K562 (cell line): ENCODE data around the gene CASKIN2. TPM values are rescaled to one million over a fixed set of nuclear protein-coding genes. Genes with fewer than 3 reads are reported as not detected.

Source experiments
- ATAC-seq: fragments of 200-7000 bp; cut with Tn5 transposase; 3 replicates; pipeline ENCODE4 v1.9.1; 2020; ENCODE audit warnings: moderate library complexity
- BruUV-seq: library from RNA; stranded (reverse); fragments of 400-500 nt; replicated peaks from 2 replicates; lab custom pipeline; 2021; lab: Mats Ljungman, UMichigan
- CTCF ChIA-PET: fragments of 300-600 bp; formaldehyde crosslinking; extraction: SDS; loops from one replicate; lab custom pipeline; 2021; ENCODE audit warnings: low intra/inter-chr PET ratio; lab: Yijun Ruan, JAX
- POLR2A ChIA-PET: fragments of 300-600, 350-650 bp; sonication (Branson Sonifier 250); formaldehyde crosslinking; extraction: SDS; loops from one replicate; lab custom pipeline; 2021; ENCODE audit warnings: antibody characterized with exemption, inconsistent platforms; lab: Yijun Ruan, JAX
- DNase-seq, 4 experiments: peaks; one replicate each; pipeline versions ENCODE4 v3.0.0 to v3.0.0-alpha.2; 2011 to 2018; ENCODE audit warnings: low spot score in 3 of 4, mixed read lengths in 3 of 4; ENCODE audit errors: extremely low read depth in 1 of 4
- FAIRE-seq: peaks from 2 replicates; lab custom pipeline; 2011; peaks lifted over from hg19 to GRCh38; lab: Jason Lieb, UNC
- H2AFZ ChIP-seq: 2 replicates; pipeline ENCODE4 v1.6.0; 2011; ENCODE audit warnings: low read depth, low read length, control low read depth, inconsistent platforms
- H3K27ac ChIP-seq: fragments of 200-600 bp; 3 replicates; pipeline ENCODE4 v1.8.0; 2011; ENCODE audit warnings: low read depth, mild to moderate bottlenecking, control low read depth, inconsistent platforms, low read length, moderate library complexity, mixed read lengths; ENCODE audit errors: extremely low read depth
- H3K27me3 ChIP-seq, 2 experiments: fragments of 300-600 bp in 1 of 2; 2 replicates in 1 of 2; 3 replicates in 1 of 2; pipeline versions ENCODE4 v1.6.0 to v1.8.0; 2011; ENCODE audit warnings: inconsistent platforms in 2 of 2, low read length in 2 of 2, mild to moderate bottlenecking in 1 of 2, mixed read lengths in 1 of 2, moderate library complexity in 1 of 2; ENCODE audit not compliant: control insufficient read depth in 2 of 2, insufficient read depth in 2 of 2
- H3K36me3 ChIP-seq: fragments of 300-600 bp; 3 replicates; pipeline ENCODE4 v1.8.0; 2011; ENCODE audit warnings: mild to moderate bottlenecking, low read length, inconsistent platforms; ENCODE audit not compliant: control insufficient read depth, insufficient read depth
- H3K4me1 ChIP-seq, 2 experiments: fragments of 200-600 bp in 1 of 2; replicated peaks in 1 of 2; 2 replicates in 1 of 2; 3 replicates in 1 of 2; pipeline versions ENCODE4 v1.5.1 to v1.8.0; 2011; ENCODE audit warnings: inconsistent platforms in 2 of 2, low read length in 2 of 2, mild to moderate bottlenecking in 1 of 2, mixed read lengths in 1 of 2, moderate library complexity in 1 of 2; ENCODE audit not compliant: control insufficient read depth in 2 of 2, insufficient read depth in 2 of 2
- H3K4me2 ChIP-seq: 2 replicates; pipeline ENCODE4 v1.6.1; 2011; ENCODE audit warnings: low read length, control low read depth, inconsistent platforms, mixed read lengths; ENCODE audit not compliant: insufficient read depth
- H3K4me3 ChIP-seq: fragments of 200-600 bp; sonication (generic), shearing (Covaris generic); 2 replicates; pipeline ENCODE4 v1.5.1; 2016; ENCODE audit warnings: control low read depth, inconsistent platforms
- H3K79me2 ChIP-seq: fragments of 200-600 bp; 3 replicates; pipeline ENCODE4 v1.8.0; 2011; ENCODE audit warnings: low read length, inconsistent platforms; ENCODE audit not compliant: control insufficient read depth, insufficient read depth
- H3K9ac ChIP-seq, 2 experiments: 2 replicates each; pipeline versions ENCODE4 v1.6.0 to v1.6.1; 2011; ENCODE audit warnings: low read depth in 2 of 2, low read length in 2 of 2, control low read depth in 1 of 2, inconsistent platforms in 1 of 2, mild to moderate bottlenecking in 1 of 2, mixed read lengths in 1 of 2; ENCODE audit not compliant: insufficient read depth in 1 of 2
- H3K9me1 ChIP-seq: one replicate; pipeline ENCODE4 v1.6.0; 2011; ENCODE audit warnings: inconsistent platforms, mild to moderate bottlenecking, low read length, moderate library complexity; ENCODE audit not compliant: control insufficient read depth, insufficient read depth
- H3K9me3 ChIP-seq: replicated peaks from 2 replicates; pipeline ENCODE4 v1.5.1; 2011; ENCODE audit warnings: low read depth, low read length, inconsistent platforms; ENCODE audit not compliant: control insufficient read depth, insufficient read depth
- H4K20me1 ChIP-seq: replicated peaks from 2 replicates; pipeline ENCODE4 v1.6.1; 2011; ENCODE audit warnings: low read length, inconsistent platforms, mixed read lengths; ENCODE audit not compliant: control insufficient read depth, insufficient read depth
- BRD4 ChIP-seq: fragments of 200-600 bp; sonication (generic); IDR thresholded peaks from 2 replicates; pipeline ENCODE4 v1.6.1; 2017; ENCODE audit warnings: inconsistent platforms
- CSDE1 ChIP-seq, 2 experiments: fragments of 450-650 bp; IDR thresholded peaks; 2 replicates each; pipeline ENCODE4 v1.6.1; 2016; ENCODE audit warnings: mild to moderate bottlenecking in 1 of 2
- FOXP1 ChIP-seq: sonication (generic); formaldehyde crosslinking; IDR thresholded peaks from 2 replicates; pipeline ENCODE4 v1.8.0; 2022; ENCODE audit warnings: mild to moderate bottlenecking, missing genetic modification reagents
- KLF16 ChIP-seq: IDR thresholded peaks from 2 replicates; pipeline ENCODE4 v1.6.1; 2016; ENCODE audit warnings: antibody characterized with exemption
- SMARCB1 ChIP-seq: IDR thresholded peaks from 2 replicates; pipeline ENCODE4 v1.6.1; 2011; ENCODE audit warnings: improper control_type of control experiment, low read depth; ENCODE audit not compliant: insufficient read length
- ZKSCAN1 ChIP-seq: fragments of 150-350 bp; IDR thresholded peaks from 2 replicates; pipeline ENCODE4 v1.6.1; 2016; ENCODE audit warnings: low read depth, low read length
- ZNF24 ChIP-seq: fragments of 450-650 bp; IDR thresholded peaks from 2 replicates; pipeline ENCODE4 v1.6.1; 2016
- ZNF436 ChIP-seq: fragments of 250-450, 450-650 bp; sonication (Bioruptor Pico); formaldehyde crosslinking; IDR thresholded peaks from 2 replicates; pipeline ENCODE4 v1.7.0; 2020; ENCODE audit warnings: mild to moderate bottlenecking
- ZNF583 ChIP-seq: fragments of 250-450 bp; sonication (Bioruptor Pico); IDR thresholded peaks from 2 replicates; pipeline ENCODE4 v1.4.0; 2020
- ZNF696 ChIP-seq: fragments of 250-450 bp; sonication (Bioruptor Pico); conservative IDR thresholded peaks from 2 replicates; pipeline ENCODE4 v1.4.0; 2020; ENCODE audit warnings: mild to moderate bottlenecking, moderate library complexity
- WGBS: fragments of 100-300 bp; shearing (Covaris generic); methylation state at CpG from one replicate; pipeline ENCODE4 v1.1.6; 2016; ENCODE audit warnings: low coverage, mixed read lengths; ENCODE audit not compliant: insufficient coverage; ENCODE audit errors: missing lambda C conversion rate; 5-methylcytosine and 5-hydroxymethylcytosine counted together
- in situ Hi-C: fragments of 300-500 bp; cut with MboI; formaldehyde crosslinking; loops from 4 replicates; pipeline ENCODE4 v1.15.0; 2018; ENCODE audit warnings: inconsistent platforms, mixed read lengths
- intact Hi-C: fragments of 100-400 bp; cut with micrococcal nuclease; formaldehyde crosslinking; loops from 2 replicates; pipeline ENCODE4 v1.14.2; 2022
- polyA plus RNA-seq, 8 experiments: library from polyadenylated mRNA; depleted of rRNA in 4 of 8; stranded (reverse) in 5 of 8; unstranded in 3 of 8; fragments of >200 nt; fragmentation: Nextera tagmentation in 2 of 8; fragmentation: Illumina TruSeq in 1 of 8; extraction: Ambion mirVana in 2 of 8; extraction: Trizol in 1 of 8; gene quantifications; 2 replicates each; pipeline versions ENCODE4 v1.2.1 to v1.2.3, GENCODE V29; 2011 to 2014; ENCODE audit warnings: inconsistent platforms in 1 of 8, missing spikeins in 1 of 8
- total RNA-seq, 7 experiments: library from RNA; depleted of rRNA in 6 of 7; stranded (reverse); fragments of >200 nt in 6 of 7; fragmentation: Illumina TruSeq in 2 of 7; extraction: Trizol in 2 of 7; gene quantifications; 2 replicates each; pipeline versions ENCODE4 v1.2.1 to v1.2.3, GENCODE V29; 2011 to 2021; ENCODE audit warnings: low replicate concordance in 1 of 7
- TF ChIP-seq, protein P1 (sequence below): fragments of 450-650 bp; IDR thresholded peaks from 2 replicates; pipeline ENCODE4 v1.6.1; 2016; ENCODE audit warnings: low read depth, mild to moderate bottlenecking, moderate library complexity
- TF ChIP-seq, protein P2 (sequence below): sonication (generic); formaldehyde crosslinking; IDR thresholded peaks from 2 replicates; pipeline ENCODE4 v1.8.0; 2023; ENCODE audit warnings: mild to moderate bottlenecking, missing genetic modification reagents
- TF ChIP-seq, protein P3 (sequence below): sonication (generic); formaldehyde crosslinking; IDR thresholded peaks from 2 replicates; pipeline ENCODE4 v1.9.0; 2022; ENCODE audit warnings: mild to moderate bottlenecking, missing genetic modification reagents

Gene CASKIN2
- total and polyA plus RNA-seq, 9 of the 15 experiments (the other 6 are each of a cell fraction or from before 2014, with no cell fraction given): 0.01 to 12.2 (median 2.1) TPM

DNA sequence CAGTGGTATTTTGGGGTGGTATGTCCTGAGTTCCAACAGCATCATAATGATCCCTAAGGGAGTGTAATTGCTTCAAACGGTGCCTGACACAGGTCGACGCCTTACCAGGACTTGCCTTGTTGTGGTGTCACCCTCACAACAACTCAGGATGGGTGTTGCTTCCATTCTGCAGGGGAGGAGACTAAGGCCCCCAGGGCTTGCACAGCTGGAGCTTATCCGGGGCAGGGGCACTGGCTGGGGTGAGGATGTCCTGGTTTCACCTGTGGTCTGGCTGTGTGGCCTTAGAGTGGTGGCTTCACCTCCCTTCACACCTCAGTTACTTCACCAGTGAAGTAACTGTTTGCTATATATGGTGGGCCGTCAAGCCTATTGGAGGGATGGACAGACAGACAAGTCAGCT lies 33.5 kb upstream of the CASKIN2 start:
- H3K4me3 ChIP-seq: no peak overlapping the region
- ChIA-PET POLR2A (interaction anchor here (1.0 kb wide), 1 partner anchor 16 kb away, joined by 3 read pairs; no protein-coding TSS in a partner anchor), CTCF (no interaction called here)
- DNase-seq: no peak
- H3K4me1 ChIP-seq: peaks cover 0 to 33% of the 10 kb centered on the region in 2 experiments; a peak in 4 of 5 replicates
- TF ChIP-seq ZKSCAN1 (no peak), ZNF583 (CRISPR knock-in tag) (no peak), SMARCB1 (no peak), ZNF436 (CRISPR knock-in tag) (no peak)
- no peak overlapping the region for H2AFZ ChIP-seq
- 58% methylated on average over 5 of the region's 5 CpGs for WGBS
- peak overlapping the region in 1 of 2 experiments; percentile 63; a peak in 2 of 4 replicates for H3K9ac ChIP-seq
- no TSS peak for BruUV-seq
- no peak for ATAC-seq
- no peaks in the 10 kb centered on the region for H3K79me2 ChIP-seq
- in situ Hi-C loops: no loop called here
- intact Hi-C loops: no loop called here
- H3K27ac ChIP-seq: no peak overlapping the region
- no peaks in the 10 kb centered on the region for H4K20me1 ChIP-seq
- no peaks in the 10 kb centered on the region for H3K27me3 ChIP-seq
- H3K9me1 ChIP-seq: no peaks in the 10 kb centered on the region
- no peak for FAIRE-seq
- H3K9me3 ChIP-seq: no peaks in the 10 kb centered on the region
- H3K36me3 ChIP-seq: no peaks in the 10 kb centered on the region
- no peak overlapping the region for H3K4me2 ChIP-seq

DNA sequence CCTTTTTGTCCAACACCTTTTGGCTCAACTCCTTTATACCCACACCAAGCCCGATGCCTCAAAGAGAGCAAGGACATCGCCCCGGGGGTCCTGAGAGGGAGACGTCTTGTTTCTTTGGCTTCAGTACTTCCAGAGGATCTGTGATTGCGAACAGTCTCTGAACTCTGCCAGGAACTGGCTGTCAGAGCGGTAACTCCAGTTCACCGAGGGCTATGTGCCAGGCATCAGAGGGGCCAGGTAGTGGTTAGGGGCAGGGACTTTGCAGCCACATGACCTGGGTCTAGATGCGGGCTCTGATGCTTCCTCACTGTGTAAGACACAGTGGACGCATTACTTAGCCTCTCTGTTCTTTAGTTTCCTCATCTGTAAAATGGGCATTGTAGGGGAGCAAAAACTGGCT lies 31.8 kb upstream of the CASKIN2 start:
- H3K27me3 ChIP-seq: no peaks in the 10 kb centered on the region
- peaks cover 0 to 36% of the 10 kb centered on the region in 2 experiments; a peak in 3 of 5 replicates for H3K4me1 ChIP-seq
- no peak for FAIRE-seq
- intact Hi-C loops (no loop called here), in situ Hi-C loops (no loop called here)
- 74% methylated on average over 8 of the region's 9 CpGs for WGBS
- H3K36me3 ChIP-seq: no peaks in the 10 kb centered on the region
- H3K9ac ChIP-seq: no peak overlapping the region; a peak in 2 of 4 replicates
- no peaks in the 10 kb centered on the region for H3K9me3 ChIP-seq
- no peak overlapping the region for H2AFZ ChIP-seq
- H3K4me3 ChIP-seq: no peak overlapping the region
- POLR2A ChIA-PET: no interaction called here
- peaks cover 8% of the 10 kb centered on the region; the same call in 1 of the 2 replicates for H4K20me1 ChIP-seq
- BruUV-seq: no TSS peak
- no peaks in the 10 kb centered on the region for H3K9me1 ChIP-seq
- no peak for DNase-seq
- CTCF ChIA-PET: no interaction called here
- no peak for ATAC-seq
- no peak overlapping the region for H3K27ac ChIP-seq
- no peaks in the 10 kb centered on the region for H3K79me2 ChIP-seq
- H3K4me2 ChIP-seq: no peak overlapping the region
- no peak for TF ChIP-seq ZNF24
- TF ChIP-seq, protein P1, sequence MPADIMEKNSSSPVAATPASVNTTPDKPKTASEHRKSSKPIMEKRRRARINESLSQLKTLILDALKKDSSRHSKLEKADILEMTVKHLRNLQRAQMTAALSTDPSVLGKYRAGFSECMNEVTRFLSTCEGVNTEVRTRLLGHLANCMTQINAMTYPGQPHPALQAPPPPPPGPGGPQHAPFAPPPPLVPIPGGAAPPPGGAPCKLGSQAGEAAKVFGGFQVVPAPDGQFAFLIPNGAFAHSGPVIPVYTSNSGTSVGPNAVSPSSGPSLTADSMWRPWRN: no peak
- no peak for TF ChIP-seq CSDE1 (IDR thresholded peaks at IDR 0.05)
- TF ChIP-seq KLF16: no peak
- TF ChIP-seq, protein P2, sequence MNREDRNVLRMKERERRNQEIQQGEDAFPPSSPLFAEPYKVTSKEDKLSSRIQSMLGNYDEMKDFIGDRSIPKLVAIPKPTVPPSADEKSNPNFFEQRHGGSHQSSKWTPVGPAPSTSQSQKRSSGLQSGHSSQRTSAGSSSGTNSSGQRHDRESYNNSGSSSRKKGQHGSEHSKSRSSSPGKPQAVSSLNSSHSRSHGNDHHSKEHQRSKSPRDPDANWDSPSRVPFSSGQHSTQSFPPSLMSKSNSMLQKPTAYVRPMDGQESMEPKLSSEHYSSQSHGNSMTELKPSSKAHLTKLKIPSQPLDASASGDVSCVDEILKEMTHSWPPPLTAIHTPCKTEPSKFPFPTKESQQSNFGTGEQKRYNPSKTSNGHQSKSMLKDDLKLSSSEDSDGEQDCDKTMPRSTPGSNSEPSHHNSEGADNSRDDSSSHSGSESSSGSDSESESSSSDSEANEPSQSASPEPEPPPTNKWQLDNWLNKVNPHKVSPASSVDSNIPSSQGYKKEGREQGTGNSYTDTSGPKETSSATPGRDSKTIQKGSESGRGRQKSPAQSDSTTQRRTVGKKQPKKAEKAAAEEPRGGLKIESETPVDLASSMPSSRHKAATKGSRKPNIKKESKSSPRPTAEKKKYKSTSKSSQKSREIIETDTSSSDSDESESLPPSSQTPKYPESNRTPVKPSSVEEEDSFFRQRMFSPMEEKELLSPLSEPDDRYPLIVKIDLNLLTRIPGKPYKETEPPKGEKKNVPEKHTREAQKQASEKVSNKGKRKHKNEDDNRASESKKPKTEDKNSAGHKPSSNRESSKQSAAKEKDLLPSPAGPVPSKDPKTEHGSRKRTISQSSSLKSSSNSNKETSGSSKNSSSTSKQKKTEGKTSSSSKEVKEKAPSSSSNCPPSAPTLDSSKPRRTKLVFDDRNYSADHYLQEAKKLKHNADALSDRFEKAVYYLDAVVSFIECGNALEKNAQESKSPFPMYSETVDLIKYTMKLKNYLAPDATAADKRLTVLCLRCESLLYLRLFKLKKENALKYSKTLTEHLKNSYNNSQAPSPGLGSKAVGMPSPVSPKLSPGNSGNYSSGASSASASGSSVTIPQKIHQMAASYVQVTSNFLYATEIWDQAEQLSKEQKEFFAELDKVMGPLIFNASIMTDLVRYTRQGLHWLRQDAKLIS: no peak
- TF ChIP-seq BRD4: no peak
- no peak for TF ChIP-seq FOXP1 (CRISPR knock-in tag)
- TF ChIP-seq, protein P3, sequence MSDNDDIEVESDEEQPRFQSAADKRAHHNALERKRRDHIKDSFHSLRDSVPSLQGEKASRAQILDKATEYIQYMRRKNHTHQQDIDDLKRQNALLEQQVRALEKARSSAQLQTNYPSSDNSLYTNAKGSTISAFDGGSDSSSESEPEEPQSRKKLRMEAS (CRISPR knock-in tag): no peak
- no peak for TF ChIP-seq ZNF696
